Suprapubic skin (tissue), 4 donors: ENCODE data around the gene REXO1. TPM values are rescaled to one million over a fixed set of nuclear protein-coding genes. Genes with fewer than 3 reads are reported as not detected.

Experiments used
- DNase-seq, 2 donors: peaks; one replicate each; pipeline ENCODE4 v3.0.0-alpha.2; 2019; ENCODE audit warnings: low spot score in 2 of 2
- H3K27ac ChIP-seq: fragments of 200-600 bp; sonication (generic); one replicate; pipeline ENCODE4 v1.5.1; 2019
- H3K27me3 ChIP-seq: fragments of 200-600 bp; sonication (generic); one replicate; pipeline ENCODE4 v1.5.1; 2019
- H3K36me3 ChIP-seq: fragments of 200-600 bp; sonication (generic); one replicate; pipeline ENCODE4 v1.5.1; 2019
- H3K4me1 ChIP-seq: fragments of 200-600 bp; sonication (generic); one replicate; pipeline ENCODE4 v1.5.1; 2019
- H3K4me3 ChIP-seq: fragments of 200-600 bp; sonication (generic); one replicate; pipeline ENCODE4 v1.5.1; 2019; ENCODE audit warnings: mild to moderate bottlenecking
- H3K9me3 ChIP-seq: fragments of 200-600 bp; sonication (generic); one replicate; pipeline ENCODE4 v1.5.1; 2019
- EP300 ChIP-seq: sonication (generic); formaldehyde crosslinking; IDR thresholded peaks from one replicate; pipeline ENCODE4 v1.6.1; 2017; ENCODE audit warnings: antibody characterized with exemption
- POLR2A ChIP-seq, 2 donors: fragments of 450-650 bp; IDR thresholded peaks; one replicate each; pipeline ENCODE4 v1.6.1; 2017; ENCODE audit warnings: antibody characterized with exemption in 2 of 2, mild to moderate bottlenecking in 2 of 2, moderate library complexity in 2 of 2
- POLR2AphosphoS5 ChIP-seq, 3 donors: sonication (generic); formaldehyde crosslinking; IDR thresholded peaks; one replicate each; pipeline ENCODE4 v1.6.1; 2017; ENCODE audit warnings: antibody characterized with exemption in 3 of 3
- WGBS: methylation state at CpG from one replicate; pipeline ENCODE4 v1.1.5; 2018; 5-methylcytosine and 5-hydroxymethylcytosine counted together
- total RNA-seq, 4 donors: library from RNA; depleted of rRNA; stranded (reverse); fragments of >200 nt; gene quantifications; one replicate each; pipeline ENCODE4 v1.1.0, GENCODE V29; 2016
- TF ChIP-seq, protein P1 (sequence below), 2 donors: fragments of 200-600 bp in 1 of 2; fragments of 450-650 bp in 1 of 2; sonication (generic) in 1 of 2; IDR thresholded peaks; one replicate each; pipeline ENCODE4 v1.5.1; 2016 to 2019; ENCODE audit warnings: antibody characterized with exemption in 2 of 2, mild to moderate bottlenecking in 1 of 2, moderate library complexity in 1 of 2

The REXO1 gene
- total RNA-seq, 4 donors from 2014 or later: 31.8 to 63.1 (median 38.3) TPM

DNA sequence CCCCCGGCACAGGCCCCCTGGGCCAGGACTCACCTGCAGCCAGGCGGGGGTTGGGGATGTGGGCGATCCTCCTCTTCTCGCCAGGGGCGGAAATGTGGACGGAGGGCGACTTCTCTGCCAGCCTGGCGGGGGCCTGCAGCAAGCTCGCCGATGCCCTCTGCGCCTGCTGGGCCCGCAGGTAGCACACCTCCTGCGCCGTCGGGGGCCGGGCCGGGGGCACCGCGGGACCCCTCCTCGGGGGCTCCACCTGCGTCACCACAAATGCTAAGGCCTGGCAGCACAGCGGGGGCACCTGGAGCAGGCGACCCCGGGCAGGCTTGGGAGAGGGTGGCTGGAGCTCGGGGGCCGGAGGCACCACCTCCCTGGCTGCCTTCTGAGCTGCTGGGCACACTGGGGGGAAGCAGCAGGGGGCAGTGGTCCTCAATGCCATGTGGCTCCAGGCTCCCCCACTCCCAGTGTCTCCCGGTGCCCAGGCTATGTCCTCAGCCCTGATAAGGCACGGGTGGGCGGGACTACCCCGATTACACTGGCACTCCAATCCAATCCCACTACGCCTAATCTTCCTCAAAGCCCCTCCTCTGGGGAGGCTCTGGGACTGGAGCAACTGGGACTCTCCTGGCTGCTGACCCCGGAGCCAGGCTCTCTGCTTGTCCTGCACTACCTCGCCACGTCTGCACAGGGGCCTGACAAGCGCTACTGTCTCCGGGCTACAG, 24.6 kb downstream of the REXO1 start:
- DNase-seq: no peak
- no peaks in the 10 kb centered on the region for H3K9me3 ChIP-seq
- no peak for TF ChIP-seq POLR2AphosphoS5 (IDR thresholded peaks at IDR 0.05)
- TF ChIP-seq, protein P1, sequence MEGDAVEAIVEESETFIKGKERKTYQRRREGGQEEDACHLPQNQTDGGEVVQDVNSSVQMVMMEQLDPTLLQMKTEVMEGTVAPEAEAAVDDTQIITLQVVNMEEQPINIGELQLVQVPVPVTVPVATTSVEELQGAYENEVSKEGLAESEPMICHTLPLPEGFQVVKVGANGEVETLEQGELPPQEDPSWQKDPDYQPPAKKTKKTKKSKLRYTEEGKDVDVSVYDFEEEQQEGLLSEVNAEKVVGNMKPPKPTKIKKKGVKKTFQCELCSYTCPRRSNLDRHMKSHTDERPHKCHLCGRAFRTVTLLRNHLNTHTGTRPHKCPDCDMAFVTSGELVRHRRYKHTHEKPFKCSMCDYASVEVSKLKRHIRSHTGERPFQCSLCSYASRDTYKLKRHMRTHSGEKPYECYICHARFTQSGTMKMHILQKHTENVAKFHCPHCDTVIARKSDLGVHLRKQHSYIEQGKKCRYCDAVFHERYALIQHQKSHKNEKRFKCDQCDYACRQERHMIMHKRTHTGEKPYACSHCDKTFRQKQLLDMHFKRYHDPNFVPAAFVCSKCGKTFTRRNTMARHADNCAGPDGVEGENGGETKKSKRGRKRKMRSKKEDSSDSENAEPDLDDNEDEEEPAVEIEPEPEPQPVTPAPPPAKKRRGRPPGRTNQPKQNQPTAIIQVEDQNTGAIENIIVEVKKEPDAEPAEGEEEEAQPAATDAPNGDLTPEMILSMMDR (IDR thresholded peaks at IDR 0.05): no peak
- TF ChIP-seq EP300: no peak
- no peak for TF ChIP-seq POLR2A (IDR thresholded peaks at IDR 0.05)
- peaks cover 88% of the 10 kb centered on the region for H3K36me3 ChIP-seq
- no peak overlapping the region for H3K27ac ChIP-seq
- 84% methylated on average over 5 of the region's 36 CpGs for WGBS
- H3K4me3 ChIP-seq: no peak overlapping the region
- H3K4me1 ChIP-seq: peaks cover 11% of the 10 kb centered on the region
- no peaks in the 10 kb centered on the region for H3K27me3 ChIP-seq

DNA sequence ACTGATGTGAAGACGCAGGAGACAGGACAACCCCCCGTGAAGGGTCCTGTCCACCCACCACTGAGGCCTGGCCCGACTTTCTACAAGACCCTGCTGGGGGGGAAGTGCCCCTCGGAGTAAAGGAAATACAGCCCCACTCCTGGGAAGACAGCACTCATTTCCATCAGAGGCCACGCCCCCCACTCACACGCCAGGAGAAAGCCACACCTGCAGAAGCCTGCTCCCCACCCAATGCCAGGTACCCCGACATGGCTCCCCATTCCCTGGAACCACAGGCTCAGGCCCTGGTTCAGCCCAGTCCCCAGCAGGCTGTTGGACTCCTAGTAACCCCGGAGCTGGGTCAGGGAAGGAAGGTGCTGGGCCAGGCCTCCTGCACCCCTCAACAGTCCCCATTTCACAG, 25.3 kb downstream of the REXO1 start:
- Histone ChIP-seq H3K27me3 (no peaks in the 10 kb centered on the region), H3K4me1 (peaks cover 11% of the 10 kb centered on the region), H3K27ac (no peak overlapping the region), H3K36me3 (peaks cover 88% of the 10 kb centered on the region), H3K4me3 (no peak overlapping the region), H3K9me3 (no peaks in the 10 kb centered on the region)
- 100% methylated on average over 3 of the region's 8 CpGs for WGBS
- no peak for DNase-seq
- TF ChIP-seq POLR2AphosphoS5 (IDR thresholded peaks at IDR 0.05): no peak
- TF ChIP-seq, protein P1 (IDR thresholded peaks at IDR 0.05): no peak
- TF ChIP-seq POLR2A (IDR thresholded peaks at IDR 0.05): no peak
- no peak for TF ChIP-seq EP300

DNA sequence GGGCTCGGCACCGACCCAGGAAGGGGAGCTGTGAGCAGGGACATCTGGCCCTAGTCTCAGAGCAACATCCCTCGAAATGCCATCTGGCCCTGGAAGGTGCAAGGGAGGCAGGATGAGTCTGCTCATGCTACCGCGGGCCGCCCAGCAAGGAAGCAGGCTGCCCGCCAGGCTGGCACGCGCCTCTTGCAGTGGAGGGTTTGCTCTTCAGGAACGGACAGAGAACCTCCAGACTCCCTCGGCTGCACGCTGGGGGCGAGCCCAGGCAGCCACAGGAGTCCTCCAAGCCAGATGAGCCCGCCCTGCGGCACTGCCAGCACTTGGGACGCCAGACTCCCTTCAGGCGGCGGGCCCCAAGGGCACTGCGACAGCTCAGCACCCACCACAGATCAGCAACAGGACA, 26.1 kb downstream of the REXO1 start:
- peaks cover 87% of the 10 kb centered on the region for H3K36me3 ChIP-seq
- H3K27ac ChIP-seq: no peak overlapping the region
- no peak for DNase-seq
- no CpG with 5 or more reads among the region's 19 CpGs for WGBS
- no peaks in the 10 kb centered on the region for H3K9me3 ChIP-seq
- no peak overlapping the region for H3K4me3 ChIP-seq
- H3K4me1 ChIP-seq: peaks cover 11% of the 10 kb centered on the region
- H3K27me3 ChIP-seq: no peaks in the 10 kb centered on the region
- TF ChIP-seq EP300 (no peak), POLR2A (IDR thresholded peaks at IDR 0.05) (no peak), POLR2AphosphoS5 (IDR thresholded peaks at IDR 0.05) (no peak)
- TF ChIP-seq, protein P1 (IDR thresholded peaks at IDR 0.05): no peak

GRCh38 chr19:1819341-1820255, 28.7 kb downstream of the REXO1 start:
- peaks cover 95% of the 10 kb centered on the region for H3K36me3 ChIP-seq
- TF ChIP-seq POLR2A (IDR thresholded peaks at IDR 0.05) (no peak), POLR2AphosphoS5 (IDR thresholded peaks at IDR 0.05) (no peak), EP300 (no peak)
- TF ChIP-seq, protein P1 (IDR thresholded peaks at IDR 0.05): no peak
- H3K27ac ChIP-seq: no peak overlapping the region
- H3K4me3 ChIP-seq: no peak overlapping the region
- DNase-seq: no peak
- H3K4me1 ChIP-seq: no peaks in the 10 kb centered on the region
- no peaks in the 10 kb centered on the region for H3K27me3 ChIP-seq
- 92% methylated on average over 27 of the region's 43 CpGs for WGBS
- no peaks in the 10 kb centered on the region for H3K9me3 ChIP-seq
